ENCODE data around the gene OPTC. TPM values are rescaled to one million over a fixed set of nuclear protein-coding genes. Genes with fewer than 3 reads are reported as not detected.

The OPTC gene
- total RNA-seq, 1 donor from 2014 or later: not detected

- Mint-ChIP-seq H3K9me3 (no peaks in the 10 kb centered on the region), H3K27me3 (ENCODE audit: insufficient read depth) (no peaks in the 10 kb centered on the region), H3K27ac (no peak overlapping the region), H3K4me1 (ENCODE audit: low read depth) (peaks cover 4% of the 10 kb centered on the region), H3K36me3 (ENCODE audit: low read depth) (no peaks in the 10 kb centered on the region), H3K4me3 (no peak overlapping the region)
- intact Hi-C loops (cut with micrococcal nuclease): no loop called here
- DNase-seq (ENCODE audit: low spot score): no peak
These were observed 32.2 kb downstream of the OPTC start for GRCh38 chr1:203526130-203526529.

- Mint-ChIP-seq H3K4me1 (ENCODE audit: low read depth) (peaks cover 4% of the 10 kb centered on the region), H3K9me3 (no peaks in the 10 kb centered on the region), H3K27ac (no peak overlapping the region), H3K36me3 (ENCODE audit: low read depth) (no peaks in the 10 kb centered on the region), H3K27me3 (ENCODE audit: insufficient read depth) (no peaks in the 10 kb centered on the region), H3K4me3 (no peak overlapping the region)
- intact Hi-C loops (cut with micrococcal nuclease): no loop called here
- no peak for DNase-seq (ENCODE audit: low spot score)
These were observed 32.6 kb downstream of the OPTC start for GRCh38 chr1:203526572-203526971.

- intact Hi-C loops (cut with micrococcal nuclease): no loop called here
- H3K9me3 Mint-ChIP-seq: no peaks in the 10 kb centered on the region
- H3K27me3 Mint-ChIP-seq (ENCODE audit: insufficient read depth): no peaks in the 10 kb centered on the region
- no peak overlapping the region for H3K27ac Mint-ChIP-seq
- H3K36me3 Mint-ChIP-seq (ENCODE audit: low read depth): no peaks in the 10 kb centered on the region
- no peak for DNase-seq (ENCODE audit: low spot score)
- H3K4me3 Mint-ChIP-seq: no peak overlapping the region
- H3K4me1 Mint-ChIP-seq (ENCODE audit: low read depth): peaks cover 4% of the 10 kb centered on the region
These were observed 33.1 kb downstream of the OPTC start for GRCh38 chr1:203527013-203527412.

GRCh38 chr1:203528063-203528462 lies 34.1 kb downstream of the OPTC start:
- Mint-ChIP-seq H3K4me3 (no peak overlapping the region), H3K9me3 (no peaks in the 10 kb centered on the region), H3K36me3 (ENCODE audit: low read depth) (no peaks in the 10 kb centered on the region), H3K4me1 (ENCODE audit: low read depth) (peaks cover 4% of the 10 kb centered on the region), H3K27ac (no peak overlapping the region), H3K27me3 (ENCODE audit: insufficient read depth) (no peaks in the 10 kb centered on the region)
- no peak for DNase-seq (ENCODE audit: low spot score)
- intact Hi-C loops (cut with micrococcal nuclease): no loop called here

- Mint-ChIP-seq H3K9me3 (no peaks in the 10 kb centered on the region), H3K27me3 (ENCODE audit: insufficient read depth) (no peaks in the 10 kb centered on the region), H3K4me1 (ENCODE audit: low read depth) (peaks cover 4% of the 10 kb centered on the region), H3K4me3 (no peak overlapping the region), H3K27ac (no peak overlapping the region), H3K36me3 (ENCODE audit: low read depth) (no peaks in the 10 kb centered on the region)
- no peak for DNase-seq (ENCODE audit: low spot score)
- intact Hi-C loops (cut with micrococcal nuclease): no loop called here
These were observed 35.3 kb downstream of the OPTC start for GRCh38 chr1:203528976-203529835.

- Mint-ChIP-seq H3K27me3 (ENCODE audit: insufficient read depth) (peaks cover 4% of the 10 kb centered on the region), H3K9me3 (no peaks in the 10 kb centered on the region), H3K27ac (no peak overlapping the region), H3K4me3 (no peak overlapping the region), H3K36me3 (ENCODE audit: low read depth) (no peaks in the 10 kb centered on the region), H3K4me1 (ENCODE audit: low read depth) (peaks cover 4% of the 10 kb centered on the region)
- no peak for DNase-seq (ENCODE audit: low spot score)
- intact Hi-C loops (cut with micrococcal nuclease): no loop called here
These were observed 37.1 kb downstream of the OPTC start for GRCh38 chr1:203531063-203531462.

GRCh38 chr1:203534012-203534411 lies 40.1 kb downstream of the OPTC start:
- Mint-ChIP-seq H3K4me3 (no peak overlapping the region), H3K36me3 (ENCODE audit: low read depth) (no peaks in the 10 kb centered on the region), H3K9me3 (no peaks in the 10 kb centered on the region), H3K27me3 (ENCODE audit: insufficient read depth) (peaks cover 6% of the 10 kb centered on the region), H3K27ac (no peak overlapping the region), H3K4me1 (ENCODE audit: low read depth) (no peaks in the 10 kb centered on the region)
- no peak for DNase-seq (ENCODE audit: low spot score)
- intact Hi-C loops (cut with micrococcal nuclease): no loop called here

- intact Hi-C loops (cut with micrococcal nuclease): no loop called here
- peaks cover 6% of the 10 kb centered on the region for H3K27me3 Mint-ChIP-seq (ENCODE audit: insufficient read depth)
- H3K9me3 Mint-ChIP-seq: no peaks in the 10 kb centered on the region
- no peaks in the 10 kb centered on the region for H3K36me3 Mint-ChIP-seq (ENCODE audit: low read depth)
- H3K4me1 Mint-ChIP-seq (ENCODE audit: low read depth): no peaks in the 10 kb centered on the region
- no peak for DNase-seq (ENCODE audit: low spot score)
- no peak overlapping the region for H3K4me3 Mint-ChIP-seq
- no peak overlapping the region for H3K27ac Mint-ChIP-seq
These were observed 40.6 kb downstream of the OPTC start for GRCh38 chr1:203534526-203534925.

- H3K36me3 Mint-ChIP-seq (ENCODE audit: low read depth): no peaks in the 10 kb centered on the region
- no peak overlapping the region for H3K4me3 Mint-ChIP-seq
- H3K4me1 Mint-ChIP-seq (ENCODE audit: low read depth): no peaks in the 10 kb centered on the region
- DNase-seq (ENCODE audit: low spot score): no peak
- no peaks in the 10 kb centered on the region for H3K9me3 Mint-ChIP-seq
- H3K27me3 Mint-ChIP-seq (ENCODE audit: insufficient read depth): peaks cover 8% of the 10 kb centered on the region
- intact Hi-C loops (cut with micrococcal nuclease): no loop called here
- H3K27ac Mint-ChIP-seq: no peak overlapping the region
These were observed 42.6 kb downstream of the OPTC start for GRCh38 chr1:203536575-203536974.

- no peak for DNase-seq (ENCODE audit: low spot score)
- Mint-ChIP-seq H3K27me3 (ENCODE audit: insufficient read depth) (peaks cover 8% of the 10 kb centered on the region), H3K4me1 (ENCODE audit: low read depth) (no peaks in the 10 kb centered on the region), H3K9me3 (no peaks in the 10 kb centered on the region), H3K27ac (no peak overlapping the region), H3K36me3 (ENCODE audit: low read depth) (no peaks in the 10 kb centered on the region), H3K4me3 (no peak overlapping the region)
- intact Hi-C loops (cut with micrococcal nuclease): no loop called here
These were observed 43.1 kb downstream of the OPTC start for GRCh38 chr1:203536980-203537455.

- Mint-ChIP-seq H3K9me3 (no peaks in the 10 kb centered on the region), H3K4me3 (no peak overlapping the region), H3K4me1 (ENCODE audit: low read depth) (no peaks in the 10 kb centered on the region), H3K27ac (no peak overlapping the region), H3K27me3 (ENCODE audit: insufficient read depth) (peaks cover 11% of the 10 kb centered on the region), H3K36me3 (ENCODE audit: low read depth) (no peaks in the 10 kb centered on the region)
- intact Hi-C loops (cut with micrococcal nuclease): no loop called here
- no peak for DNase-seq (ENCODE audit: low spot score)
These were observed 44.0 kb downstream of the OPTC start for GRCh38 chr1:203537806-203538464.

GRCh38 chr1:203538726-203539125 lies 44.8 kb downstream of the OPTC start:
- Mint-ChIP-seq H3K4me1 (ENCODE audit: low read depth) (no peaks in the 10 kb centered on the region), H3K4me3 (no peak overlapping the region), H3K36me3 (ENCODE audit: low read depth) (no peaks in the 10 kb centered on the region), H3K27me3 (ENCODE audit: insufficient read depth) (peaks cover 12% of the 10 kb centered on the region), H3K9me3 (no peaks in the 10 kb centered on the region), H3K27ac (no peak overlapping the region)
- intact Hi-C loops (cut with micrococcal nuclease): no loop called here
- no peak for DNase-seq (ENCODE audit: low spot score)

GRCh38 chr1:203539831-203540546 lies 46.0 kb downstream of the OPTC start:
- Mint-ChIP-seq H3K27me3 (ENCODE audit: insufficient read depth) (peaks cover 8% of the 10 kb centered on the region), H3K4me3 (no peak overlapping the region), H3K4me1 (ENCODE audit: low read depth) (no peaks in the 10 kb centered on the region), H3K36me3 (ENCODE audit: low read depth) (no peaks in the 10 kb centered on the region), H3K9me3 (no peaks in the 10 kb centered on the region), H3K27ac (no peak overlapping the region)
- DNase-seq (ENCODE audit: low spot score): no peak
- intact Hi-C loops (cut with micrococcal nuclease): no loop called here

All from activated T-helper 1 cell treated with anti-CD3 and anti-CD28 coated beads, Interleukin-12 subunit alpha, Interleukin-12 subunit beta, Interleukin-2, Interleukin-4 antibody, amounts not matched to agents 30 ng/mL and 10 ng/mL and 1 ng/mL, durations not matched to agents 14 hours and 24 hours and 36 hours (primary cell).